ENCODE data around the gene RASA3. TPM values are rescaled to one million over a fixed set of nuclear protein-coding genes. Genes with fewer than 3 reads are reported as not detected.

RASA3 gene
- total RNA-seq, 1 donor from 2014 or later: 14.6 TPM

GRCh38 chr13:114157869-114158495, 25.6 kb upstream of the RASA3 start:
- H3K27ac Mint-ChIP-seq: no peak overlapping the region
- H3K4me3 Mint-ChIP-seq: no peak overlapping the region
- peaks cover 42% of the 10 kb centered on the region for H3K27me3 Mint-ChIP-seq (ENCODE audit: low read depth)
- no peaks in the 10 kb centered on the region for H3K9me3 Mint-ChIP-seq
- DNase-seq (ENCODE audit: low spot score in 2 of 2, unreplicated experiment in 2 of 2): no peak
- TF ChIP-seq CTCF (IDR thresholded peaks at IDR 0.05; ENCODE audit: unreplicated experiment): no peak
- H3K4me1 Mint-ChIP-seq: peaks cover 7% of the 10 kb centered on the region
- H3K36me3 Mint-ChIP-seq: no peaks in the 10 kb centered on the region

- Mint-ChIP-seq H3K4me3 (no peak overlapping the region), H3K27me3 (ENCODE audit: low read depth) (peaks cover 32% of the 10 kb centered on the region), H3K36me3 (no peaks in the 10 kb centered on the region), H3K27ac (peak overlapping the region; percentile 45), H3K9me3 (no peaks in the 10 kb centered on the region), H3K4me1 (peaks cover 4% of the 10 kb centered on the region)
- no peak for TF ChIP-seq CTCF (IDR thresholded peaks at IDR 0.05; ENCODE audit: unreplicated experiment)
- DNase-seq (ENCODE audit: low spot score in 2 of 2, unreplicated experiment in 2 of 2): no peak
Measured at GRCh38 chr13:114155926-114156883, 23.8 kb upstream of the RASA3 start.

- H3K27me3 Mint-ChIP-seq (ENCODE audit: low read depth): peaks cover 24% of the 10 kb centered on the region
- H3K27ac Mint-ChIP-seq: no peak overlapping the region
- no peak for DNase-seq (ENCODE audit: low spot score in 2 of 2, unreplicated experiment in 2 of 2)
- peaks cover 4% of the 10 kb centered on the region for H3K4me1 Mint-ChIP-seq
- no peaks in the 10 kb centered on the region for H3K36me3 Mint-ChIP-seq
- H3K9me3 Mint-ChIP-seq: no peaks in the 10 kb centered on the region
- H3K4me3 Mint-ChIP-seq: no peak overlapping the region
- TF ChIP-seq CTCF (IDR thresholded peaks at IDR 0.05; ENCODE audit: unreplicated experiment): no peak
Measured at GRCh38 chr13:114155320-114155719, 22.9 kb upstream of the RASA3 start.

GRCh38 chr13:114154476-114154875, 22.1 kb upstream of the RASA3 start:
- Mint-ChIP-seq H3K4me1 (peaks cover 4% of the 10 kb centered on the region), H3K27me3 (ENCODE audit: low read depth) (peaks cover 15% of the 10 kb centered on the region), H3K36me3 (no peaks in the 10 kb centered on the region), H3K27ac (no peak overlapping the region), H3K4me3 (no peak overlapping the region), H3K9me3 (no peaks in the 10 kb centered on the region)
- no peak for TF ChIP-seq CTCF (IDR thresholded peaks at IDR 0.05; ENCODE audit: unreplicated experiment)
- no peak for DNase-seq (ENCODE audit: low spot score in 2 of 2, unreplicated experiment in 2 of 2)

GRCh38 chr13:114153485-114154080, 21.2 kb upstream of the RASA3 start:
- Mint-ChIP-seq H3K9me3 (no peaks in the 10 kb centered on the region), H3K27ac (no peak overlapping the region), H3K4me1 (peaks cover 4% of the 10 kb centered on the region), H3K27me3 (ENCODE audit: low read depth) (peaks cover 10% of the 10 kb centered on the region), H3K36me3 (no peaks in the 10 kb centered on the region), H3K4me3 (no peak overlapping the region)
- no peak for DNase-seq (ENCODE audit: low spot score in 2 of 2, unreplicated experiment in 2 of 2)
- TF ChIP-seq CTCF (IDR thresholded peaks at IDR 0.05; ENCODE audit: unreplicated experiment): no peak
